KBM-7 (cell line): ENCODE data around the gene TTC7B.
"Not testable (repeated sequence)": the region's sequence is repeated elsewhere in the genome, so short reads cannot be mapped to it uniquely, and the experiment has no call there.

ENCODE experiments used
- DNase-seq: peaks from one replicate; pipeline ENCODE4 v3.0.0-alpha.2; 2015
- in situ Hi-C: fragments of 300-500 bp; cut with MboI; formaldehyde crosslinking; loops from 2 replicates; pipeline ENCODE4 v1.14.3; 2020; ENCODE audit warnings: low sequenced_read_pairs, low pct_unique_long_range_greater_than_20kb, mixed read lengths

The TTC7B gene

GRCh38 chr14:90536511-90537191 lies 279.6 kb downstream of the TTC7B start:
- in situ Hi-C loops, result no loop called here
- DNase-seq, result peak; percentile 87

DNA sequence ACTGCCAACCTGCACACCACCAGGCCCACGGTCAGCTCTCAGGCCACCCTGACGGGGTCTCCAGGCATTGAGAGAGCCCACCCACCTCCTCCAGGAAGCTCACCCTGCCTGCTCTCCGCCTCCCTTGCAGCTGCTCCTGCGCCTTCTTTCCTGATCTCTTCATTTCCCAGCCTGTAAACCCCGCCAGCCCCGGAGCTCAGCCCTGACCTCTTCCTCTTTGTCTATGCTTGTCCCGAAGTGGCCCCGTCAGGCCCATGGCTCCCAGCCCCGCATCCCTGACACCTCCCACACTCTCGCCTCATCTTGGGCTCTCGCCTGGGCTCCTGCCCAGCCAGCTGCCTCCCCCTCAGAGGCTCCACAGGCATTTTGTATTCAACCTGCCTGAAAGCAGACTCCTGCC lies 280.1 kb downstream of the TTC7B start:
- in situ Hi-C loops, result no loop called here

DNA sequence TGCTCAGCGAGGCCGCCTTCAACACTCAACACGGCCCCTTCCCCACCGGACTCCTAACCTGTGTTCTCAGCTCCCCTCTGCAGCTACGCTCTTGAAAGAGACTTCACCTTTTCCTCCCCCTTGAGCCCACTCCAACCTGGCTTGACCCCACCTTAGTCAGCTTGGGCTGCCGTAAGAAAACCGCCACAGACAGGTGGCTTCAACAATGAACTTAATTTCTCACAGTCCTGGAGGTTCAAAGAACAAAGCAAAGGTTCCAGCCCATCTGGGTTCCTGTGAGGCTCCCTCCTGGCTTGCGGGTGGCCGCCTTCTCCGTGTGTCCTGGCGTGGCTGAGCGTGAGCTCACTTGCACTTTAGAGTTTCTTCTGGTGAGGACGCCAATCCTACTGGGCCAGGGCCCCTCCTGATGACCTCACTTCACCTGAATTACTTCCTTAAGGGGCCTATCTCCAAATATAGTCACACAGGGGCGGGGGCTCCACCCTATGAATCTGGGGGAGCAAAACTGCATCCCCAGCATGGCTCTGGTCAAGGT lies 280.6 kb downstream of the TTC7B start:
- DNase-seq, result peak; percentile 11
- in situ Hi-C loops, result no loop called here

More for the DNA sequence above, 280.1 kb downstream of the TTC7B start:
- DNase-seq, result peak; percentile 89

DNA sequence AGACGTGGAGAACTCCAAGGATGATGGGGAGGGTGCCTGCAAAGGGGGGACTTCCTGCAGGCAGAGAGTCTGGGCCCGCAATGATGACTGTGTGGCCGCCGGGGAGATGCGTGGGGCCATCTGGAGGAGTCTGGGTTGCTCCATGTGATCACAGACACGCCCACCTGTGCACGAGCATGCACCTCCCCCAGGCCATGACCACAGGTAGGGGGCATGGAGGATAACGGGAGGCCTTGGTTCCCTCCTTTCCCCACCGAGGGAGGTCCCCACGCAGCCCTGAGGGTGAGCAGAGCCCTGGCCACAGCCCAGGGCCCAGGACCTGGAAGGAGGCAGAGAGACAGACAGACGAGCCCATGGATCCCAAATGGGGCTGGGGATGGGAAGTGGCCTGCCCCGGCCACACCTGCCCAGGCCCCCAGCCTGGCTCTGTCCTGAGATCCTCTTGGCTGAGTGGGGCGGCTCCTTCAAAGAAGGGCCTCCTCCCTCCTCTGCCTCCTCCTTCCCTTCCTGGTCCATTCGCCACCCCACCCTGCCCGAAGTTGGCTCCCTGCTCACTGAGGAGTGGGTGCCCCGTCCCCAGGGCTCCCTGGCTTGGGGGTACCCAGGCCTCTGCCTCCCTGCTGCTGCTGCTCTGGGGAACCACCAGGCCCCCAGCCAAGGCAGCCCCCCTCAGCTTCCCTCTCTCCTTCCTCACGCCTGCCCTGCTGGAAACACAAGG lies 281.2 kb downstream of the TTC7B start:
- peak; percentile 32 for DNase-seq
- in situ Hi-C loops, result no loop called here

GRCh38 chr14:90534091-90534837 lies 282.0 kb downstream of the TTC7B start:
- in situ Hi-C loops, result no loop called here
- peak; percentile 38 for DNase-seq

DNA sequence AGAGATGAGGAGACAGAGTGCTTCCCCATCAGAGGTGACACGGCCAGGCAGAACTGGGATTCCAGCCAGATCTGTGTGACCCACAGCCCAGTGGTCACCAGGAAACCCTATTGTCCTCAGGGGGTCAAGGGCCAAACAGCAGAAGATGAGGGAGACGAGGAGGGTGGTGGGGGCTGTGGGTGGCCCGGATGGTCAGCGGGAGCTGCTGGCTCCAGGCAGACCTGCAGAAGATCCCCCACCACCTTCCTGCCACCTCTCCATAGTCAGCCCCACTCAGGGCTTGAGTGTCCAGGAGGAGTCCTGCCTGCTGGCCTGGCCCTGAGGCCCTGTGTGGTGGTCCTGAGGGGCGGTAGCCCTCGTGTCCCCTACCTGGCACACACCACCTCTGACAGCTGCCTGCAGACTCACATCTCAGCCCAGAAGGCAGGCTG lies 282.6 kb downstream of the TTC7B start:
- no peak for DNase-seq
- in situ Hi-C loops, result no loop called here

GRCh38 chr14:90532826-90533525 lies 283.3 kb downstream of the TTC7B start:
- no peak for DNase-seq
- in situ Hi-C loops, result no loop called here

GRCh38 chr14:90531497-90531896 lies 284.7 kb downstream of the TTC7B start:
- in situ Hi-C loops, result no loop called here
- no peak for DNase-seq

DNA sequence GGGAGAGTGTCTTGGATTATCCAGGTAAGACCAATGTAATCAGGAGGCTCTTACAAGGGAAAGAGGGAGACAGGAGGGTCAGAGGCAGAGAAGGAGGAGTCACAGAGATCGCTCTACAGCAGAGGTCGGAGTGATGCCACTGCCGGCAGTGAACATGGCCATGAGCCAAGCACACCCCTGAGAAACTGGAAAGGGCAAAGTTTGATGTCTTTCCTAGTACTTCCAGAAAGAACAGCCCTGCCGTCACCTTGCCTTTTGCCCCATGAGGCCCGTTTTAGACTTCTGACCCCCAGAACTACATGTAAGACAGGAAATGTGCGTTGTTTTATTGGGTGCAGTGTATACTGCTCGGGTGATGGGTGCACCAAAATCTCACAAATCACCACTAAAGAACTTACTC lies 285.7 kb downstream of the TTC7B start:
- in situ Hi-C loops, result no loop called here

GRCh38 chr14:90527978-90528377 lies 288.3 kb downstream of the TTC7B start:
- in situ Hi-C loops, result no loop called here

More for the DNA sequence above, 285.7 kb downstream of the TTC7B start:
- no peak for DNase-seq

DNA sequence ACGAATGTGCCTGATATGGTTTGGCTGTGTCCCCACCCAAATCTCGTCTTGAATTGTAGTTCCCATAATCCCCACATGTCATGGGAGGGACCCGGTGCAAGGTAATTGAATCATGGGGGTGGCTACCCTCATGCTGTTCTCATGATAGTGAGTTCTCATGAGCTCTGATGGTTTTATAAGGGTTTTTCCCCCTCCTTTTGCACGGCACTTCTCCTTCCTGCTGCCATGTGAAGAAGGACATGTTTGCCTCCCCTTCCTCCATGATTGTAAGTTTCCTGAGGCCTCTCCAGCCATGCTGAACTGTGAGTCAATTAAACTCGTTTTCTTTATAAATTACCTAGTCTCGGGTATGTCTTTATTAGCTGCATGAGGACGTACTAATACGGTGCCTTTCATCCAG lies 289.7 kb downstream of the TTC7B start:
- in situ Hi-C loops, DNase-seq: not testable (repeated sequence)

More at GRCh38 chr14:90527978-90528377, 288.3 kb downstream of the TTC7B start:
- DNase-seq, result no peak

- in situ Hi-C loops, DNase-seq: not testable (repeated sequence)
These were observed 290.7 kb downstream of the TTC7B start for GRCh38 chr14:90525353-90526028.

DNA sequence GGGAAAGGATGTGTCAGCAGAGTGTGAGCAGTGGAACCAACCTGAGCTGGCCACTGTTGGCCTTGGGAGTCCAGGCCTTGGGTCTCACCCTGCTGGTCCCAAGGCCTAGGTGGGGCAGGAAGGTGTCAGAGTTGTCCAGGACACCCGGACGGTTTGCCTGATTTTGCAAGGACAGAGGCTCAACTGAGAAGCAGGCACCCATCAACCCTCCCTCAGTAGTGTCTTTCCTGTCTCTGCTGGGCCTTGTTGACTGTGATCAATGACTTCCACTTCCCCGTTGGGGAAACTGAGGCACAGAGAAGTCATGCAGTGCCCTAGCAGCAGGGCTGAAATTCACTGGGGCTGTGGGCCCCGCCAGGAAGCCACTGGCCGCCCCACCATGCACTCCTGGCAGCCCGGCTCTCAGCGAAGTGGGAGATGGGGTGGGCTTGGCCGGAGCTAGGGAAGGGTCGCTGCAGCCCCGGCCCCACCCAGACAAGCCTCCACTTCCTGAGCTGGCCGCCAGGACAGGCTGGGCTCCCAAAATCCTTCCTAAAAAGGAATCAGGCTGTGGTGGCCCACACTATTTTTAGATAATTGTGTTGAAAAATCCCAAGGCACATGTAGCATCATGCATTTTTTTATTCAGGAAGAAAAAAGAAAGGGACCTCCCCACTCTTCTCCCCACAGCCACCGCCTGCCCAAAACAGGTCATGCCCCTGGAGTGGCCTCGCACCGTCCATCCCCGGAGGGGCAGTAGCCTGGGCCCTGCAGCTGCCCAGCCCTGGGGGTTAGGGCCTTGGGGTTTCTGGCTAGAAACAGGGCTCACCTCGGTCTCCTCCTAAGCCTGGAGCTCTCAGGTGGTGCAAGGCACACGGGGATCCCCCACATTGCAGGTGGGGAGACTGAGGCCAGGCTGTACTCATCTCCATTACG lies 292.0 kb downstream of the TTC7B start:
- no peak for DNase-seq
- in situ Hi-C loops, result no loop called here

- in situ Hi-C loops, result no loop called here
- DNase-seq, result no peak
These were observed 292.7 kb downstream of the TTC7B start for GRCh38 chr14:90523544-90523943.

DNA sequence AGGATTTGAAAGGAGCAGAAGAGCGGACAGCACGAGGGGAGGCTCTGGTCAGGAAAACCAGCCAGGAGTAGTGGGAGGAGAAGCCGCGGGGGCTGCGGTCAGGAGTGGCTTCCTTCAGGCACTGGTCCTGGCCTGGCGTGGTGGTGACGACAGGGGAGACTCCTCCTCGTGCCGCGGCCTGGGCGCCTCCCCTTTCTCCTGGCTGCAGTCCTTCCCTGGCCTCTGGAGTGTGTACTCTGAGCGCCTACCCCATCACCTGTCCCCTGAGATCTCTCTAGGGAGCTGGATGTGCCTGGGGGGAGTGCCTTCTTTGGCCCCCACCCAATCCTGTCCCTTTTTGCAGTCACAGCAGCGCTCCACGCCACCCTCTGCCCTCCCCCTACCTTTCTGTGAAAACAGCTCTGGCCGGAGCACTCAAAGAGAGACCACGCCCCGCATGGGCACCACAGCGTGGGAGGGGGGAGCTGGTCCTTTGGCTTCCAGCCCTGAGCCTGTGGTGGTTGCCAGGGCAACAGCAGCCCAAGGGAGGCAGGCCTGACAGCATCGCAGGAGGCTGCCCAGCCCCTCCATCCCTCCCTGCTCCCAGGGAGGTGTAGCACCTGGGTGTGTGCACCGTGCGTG lies 293.5 kb downstream of the TTC7B start:
- in situ Hi-C loops, result no loop called here

DNA sequence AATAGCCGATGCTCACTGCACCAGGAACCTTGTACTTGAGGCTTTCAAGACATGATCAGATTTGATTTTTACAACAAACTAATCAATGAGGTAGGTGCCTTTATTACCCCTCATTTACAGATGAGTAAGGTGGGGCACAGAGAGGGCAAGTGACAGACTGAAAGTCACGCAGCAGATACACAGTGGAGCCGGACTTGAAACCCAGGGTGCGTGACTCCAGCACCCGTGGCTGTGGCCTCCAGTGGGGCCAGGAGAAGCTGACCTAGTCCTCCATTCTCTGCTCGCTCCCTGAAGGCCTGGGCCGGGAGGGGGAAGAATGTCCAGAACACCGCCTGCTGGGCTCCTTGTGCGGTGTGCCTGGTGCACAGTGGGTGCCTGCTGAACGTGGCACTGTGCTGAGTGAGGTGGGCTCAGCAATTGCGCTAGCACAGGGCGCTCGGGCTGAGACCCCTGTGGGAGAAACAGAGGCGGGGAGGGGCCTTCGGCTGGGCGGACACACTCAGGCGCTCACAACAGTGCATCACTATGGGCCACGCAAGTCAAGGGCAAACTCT lies 294.2 kb downstream of the TTC7B start:
- DNase-seq, result no peak

More for the DNA sequence above, 293.5 kb downstream of the TTC7B start:
- peak; percentile 29 for DNase-seq

More for the DNA sequence above, 294.2 kb downstream of the TTC7B start:
- in situ Hi-C loops, result no loop called here
